OCI-LY1 (cell line): Measurements from ENCODE around the gene CACNA2D4.

ENCODE experiments used
- EZH2 ChIP-seq: fragments of 200-600 bp; sonication (generic), shearing (Covaris generic); IDR thresholded peaks from 2 replicates; pipeline ENCODE4 v1.8.0; 2017; ENCODE audit warnings: borderline replicate concordance, mixed run types, mild to moderate bottlenecking, antibody characterized with exemption, low read length, moderate library complexity, mixed read lengths
- TF ChIP-seq, protein P1 (sequence below): fragments of 200-600 bp; sonication (generic), shearing (Covaris generic); IDR thresholded peaks from 2 replicates; pipeline ENCODE4 v1.5.1; 2017; ENCODE audit warnings: mild to moderate bottlenecking, antibody characterized with exemption, low read length, moderate library complexity, mixed read lengths

GRCh38 chr12:1865284-1865866 is 53.1 kb downstream of the CACNA2D4 start:
- TF ChIP-seq, protein P1, sequence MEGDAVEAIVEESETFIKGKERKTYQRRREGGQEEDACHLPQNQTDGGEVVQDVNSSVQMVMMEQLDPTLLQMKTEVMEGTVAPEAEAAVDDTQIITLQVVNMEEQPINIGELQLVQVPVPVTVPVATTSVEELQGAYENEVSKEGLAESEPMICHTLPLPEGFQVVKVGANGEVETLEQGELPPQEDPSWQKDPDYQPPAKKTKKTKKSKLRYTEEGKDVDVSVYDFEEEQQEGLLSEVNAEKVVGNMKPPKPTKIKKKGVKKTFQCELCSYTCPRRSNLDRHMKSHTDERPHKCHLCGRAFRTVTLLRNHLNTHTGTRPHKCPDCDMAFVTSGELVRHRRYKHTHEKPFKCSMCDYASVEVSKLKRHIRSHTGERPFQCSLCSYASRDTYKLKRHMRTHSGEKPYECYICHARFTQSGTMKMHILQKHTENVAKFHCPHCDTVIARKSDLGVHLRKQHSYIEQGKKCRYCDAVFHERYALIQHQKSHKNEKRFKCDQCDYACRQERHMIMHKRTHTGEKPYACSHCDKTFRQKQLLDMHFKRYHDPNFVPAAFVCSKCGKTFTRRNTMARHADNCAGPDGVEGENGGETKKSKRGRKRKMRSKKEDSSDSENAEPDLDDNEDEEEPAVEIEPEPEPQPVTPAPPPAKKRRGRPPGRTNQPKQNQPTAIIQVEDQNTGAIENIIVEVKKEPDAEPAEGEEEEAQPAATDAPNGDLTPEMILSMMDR, result no peak
- TF ChIP-seq EZH2, result no peak
